ENCODE results near the gene ALDH1L1.
A peak's percentile ranks its signal among the peaks of the same experiment; 100 is the strongest.
"Not testable (repeated sequence)": the region's sequence is repeated elsewhere in the genome, so short reads cannot be mapped to it uniquely, and the experiment has no call there.

Gene ALDH1L1

GRCh38 chr3:126104028-126104635, 76.3 kb downstream of the ALDH1L1 start:
- DNase-seq, result no peak

DNA sequence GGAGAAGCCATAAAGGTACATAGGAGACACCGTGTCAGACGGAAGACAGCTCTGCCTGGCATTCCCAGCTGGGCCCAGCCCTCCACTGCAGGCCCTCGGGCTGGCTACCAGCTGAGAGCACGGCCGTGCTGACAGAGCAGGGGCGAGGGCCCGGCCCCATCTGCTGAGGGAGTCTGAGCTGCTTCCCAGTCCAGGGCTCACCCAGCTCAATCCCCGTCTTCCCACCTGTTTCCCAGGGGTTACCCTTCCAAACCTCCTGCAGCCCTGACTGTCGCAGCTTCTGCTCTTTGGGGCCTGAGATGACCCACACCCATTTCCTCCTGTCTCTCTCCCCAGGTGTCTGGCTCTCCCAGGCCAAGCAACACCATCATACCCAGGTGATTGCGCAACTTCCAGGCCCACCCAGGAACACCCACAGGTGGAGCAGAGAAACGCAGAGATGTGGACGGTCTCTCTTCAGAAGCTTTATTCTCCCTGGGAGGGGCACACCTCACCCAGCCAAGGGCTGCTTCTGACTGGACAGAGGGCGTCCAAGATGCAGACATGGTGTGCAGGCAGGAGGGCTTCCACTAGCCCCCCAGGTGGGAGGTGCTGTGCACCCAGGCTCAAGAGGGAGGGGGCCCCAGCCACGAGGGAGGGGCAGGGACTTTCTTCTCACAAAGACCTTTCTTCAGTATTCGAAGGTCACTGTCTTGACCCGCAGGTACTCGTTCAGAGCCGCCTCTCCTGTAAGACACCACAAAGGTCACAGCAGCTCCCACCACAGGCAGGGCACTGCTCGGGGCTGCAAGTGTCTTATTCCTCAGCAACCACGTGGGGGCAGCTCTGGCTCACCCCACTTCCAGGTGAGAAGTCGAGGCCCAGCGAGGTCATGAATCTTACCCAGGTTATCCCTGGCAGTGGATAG, 77.0 kb downstream of the ALDH1L1 start:
- no peak for DNase-seq

- DNase-seq, result no peak
Measured at GRCh38 chr3:126102530-126102951, 77.8 kb downstream of the ALDH1L1 start.

DNA sequence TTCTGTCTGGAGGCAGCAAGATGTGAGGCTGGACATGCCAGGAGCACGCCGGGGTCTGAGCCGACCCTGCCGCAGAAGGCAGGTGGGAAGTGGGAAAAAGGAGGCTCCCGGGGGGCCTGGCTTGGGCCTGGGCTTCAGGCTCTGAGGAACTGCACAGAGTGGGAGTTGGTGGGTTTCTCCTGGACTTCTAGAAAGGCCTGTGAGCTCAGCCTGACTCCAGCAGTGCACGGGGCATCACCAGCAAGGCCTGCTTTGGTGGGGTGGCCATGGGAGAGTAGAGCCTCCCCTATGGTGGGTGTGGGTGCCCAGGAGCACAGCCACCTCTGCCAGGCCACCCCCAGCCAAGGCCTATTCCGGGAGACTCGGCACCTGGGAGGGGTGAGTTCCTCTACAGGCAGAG, 78.4 kb downstream of the ALDH1L1 start:
- DNase-seq, result no peak

- no peak for DNase-seq
Measured at GRCh38 chr3:126101521-126101982, 78.8 kb downstream of the ALDH1L1 start.

DNA sequence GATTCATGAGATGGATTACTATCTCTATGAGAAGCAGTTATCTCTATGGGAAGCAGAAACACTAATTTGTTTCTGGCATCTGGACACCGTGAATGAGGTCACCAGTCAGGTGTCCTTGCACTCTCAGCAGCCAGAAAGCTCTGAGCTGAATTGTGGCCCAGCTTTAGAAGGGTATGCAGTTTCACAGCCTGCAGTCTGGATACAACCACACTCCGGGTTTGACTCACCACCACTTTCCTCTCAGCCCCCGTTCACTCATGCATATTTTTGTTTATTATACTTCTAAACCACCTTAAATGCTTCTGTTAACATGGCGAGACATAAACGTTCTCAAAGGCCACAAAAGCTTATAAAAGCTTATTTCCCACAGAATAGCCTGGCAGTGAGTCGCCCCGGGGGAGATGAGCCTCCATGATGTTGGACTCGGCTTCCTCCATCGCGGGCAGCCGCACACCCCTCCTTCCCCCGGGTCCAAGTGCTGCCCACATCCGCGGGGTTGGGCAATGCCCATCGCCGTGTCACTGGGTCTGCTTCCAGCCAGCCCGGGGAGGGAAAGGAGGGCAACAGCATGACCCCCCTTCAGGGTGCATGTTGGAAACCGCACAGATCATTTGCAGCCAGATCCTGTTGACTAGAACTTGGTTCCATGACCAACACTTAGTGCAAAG, 79.6 kb downstream of the ALDH1L1 start:
- DNase-seq, result no peak

DNA sequence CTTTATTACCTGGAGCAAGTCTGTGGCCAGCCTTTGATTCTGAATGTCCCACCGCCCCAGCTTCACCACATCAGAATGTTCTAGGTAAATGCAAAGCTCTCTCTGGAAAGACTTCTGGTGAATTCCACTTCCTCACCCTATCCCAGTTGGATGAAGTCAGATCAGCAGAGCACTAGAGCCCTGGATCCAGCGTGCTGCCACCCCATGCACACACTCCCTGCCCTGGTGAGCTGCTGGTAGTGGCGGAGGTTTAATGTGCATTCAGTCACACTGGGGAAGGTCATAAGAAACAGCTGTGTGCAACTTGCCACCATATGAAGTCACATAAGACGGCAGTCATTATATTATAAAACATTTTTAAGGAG, 80.1 kb downstream of the ALDH1L1 start:
- no peak for DNase-seq

DNA sequence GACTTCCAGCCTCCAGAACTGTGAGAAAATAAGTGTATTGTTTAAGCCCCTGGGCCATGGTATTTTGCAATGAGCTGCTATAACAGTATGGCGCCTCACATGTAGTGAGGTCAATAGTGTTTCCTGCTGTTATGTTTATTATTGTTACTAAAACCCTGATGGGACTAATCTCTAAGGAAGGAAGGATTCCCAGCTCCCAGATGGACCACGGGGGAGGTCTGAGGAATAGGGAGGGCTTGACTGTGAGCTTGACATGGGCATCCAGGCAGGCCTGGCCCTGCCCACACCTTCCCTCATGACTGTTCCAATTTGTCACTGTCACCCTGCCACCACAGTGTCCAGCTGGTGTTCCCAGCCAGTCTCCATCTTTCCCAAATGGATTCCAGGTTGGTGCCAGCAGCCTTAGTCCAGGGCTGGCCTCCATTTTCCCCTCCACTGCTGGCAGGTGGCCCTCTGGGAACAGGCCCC, 82.0 kb downstream of the ALDH1L1 start:
- DNase-seq, result no peak

GRCh38 chr3:126097801-126098200, 82.6 kb downstream of the ALDH1L1 start:
- DNase-seq, result no peak

- not testable (repeated sequence) for DNase-seq
Measured at GRCh38 chr3:126096274-126096673, 84.1 kb downstream of the ALDH1L1 start.

DNA sequence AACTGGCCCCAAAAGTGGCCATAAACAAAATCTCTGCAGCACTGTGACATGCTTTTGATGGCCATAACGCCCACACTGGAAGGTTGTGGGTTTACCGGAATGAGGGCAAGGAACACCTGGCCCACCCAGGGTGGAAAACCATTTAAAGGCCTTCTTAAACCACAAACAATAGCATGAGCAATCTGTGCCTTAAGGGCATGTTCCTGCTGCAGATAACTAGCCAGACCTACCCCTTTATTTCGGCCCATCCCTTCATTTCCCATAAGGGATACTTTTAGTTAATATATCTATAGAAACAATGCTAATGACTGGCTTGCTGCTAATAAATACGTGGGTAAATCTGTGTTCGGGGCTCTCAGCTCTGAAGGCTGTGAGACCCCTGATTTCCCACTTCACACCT, 88.3 kb downstream of the ALDH1L1 start:
- not testable (repeated sequence) for DNase-seq

- DNase-seq, result no peak
Measured at GRCh38 chr3:126087552-126088175, 92.7 kb downstream of the ALDH1L1 start.

- DNase-seq, result no peak
Measured at GRCh38 chr3:126085841-126086240, 94.5 kb downstream of the ALDH1L1 start.

GRCh38 chr3:126085276-126085675, 95.1 kb downstream of the ALDH1L1 start:
- no peak for DNase-seq

DNA sequence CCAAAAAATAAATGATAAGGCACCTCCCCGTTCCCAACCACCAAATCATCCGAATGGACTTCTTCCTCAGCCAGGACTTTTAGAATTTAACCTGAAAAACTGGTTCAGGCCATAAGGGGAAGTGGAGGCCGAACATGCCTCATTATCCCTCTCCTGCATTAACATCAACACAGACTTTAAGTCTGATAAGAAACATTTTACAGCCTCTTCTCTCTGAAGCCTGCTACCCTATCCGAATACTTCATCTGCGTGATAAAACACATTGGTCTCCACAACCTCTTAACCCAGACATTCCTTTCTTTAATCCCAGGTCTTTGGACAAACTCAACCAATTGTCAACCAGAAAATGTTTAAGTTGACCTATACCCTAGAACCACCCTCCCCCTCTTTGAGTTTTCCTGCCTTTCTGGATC, 95.6 kb downstream of the ALDH1L1 start:
- no peak for DNase-seq

DNA sequence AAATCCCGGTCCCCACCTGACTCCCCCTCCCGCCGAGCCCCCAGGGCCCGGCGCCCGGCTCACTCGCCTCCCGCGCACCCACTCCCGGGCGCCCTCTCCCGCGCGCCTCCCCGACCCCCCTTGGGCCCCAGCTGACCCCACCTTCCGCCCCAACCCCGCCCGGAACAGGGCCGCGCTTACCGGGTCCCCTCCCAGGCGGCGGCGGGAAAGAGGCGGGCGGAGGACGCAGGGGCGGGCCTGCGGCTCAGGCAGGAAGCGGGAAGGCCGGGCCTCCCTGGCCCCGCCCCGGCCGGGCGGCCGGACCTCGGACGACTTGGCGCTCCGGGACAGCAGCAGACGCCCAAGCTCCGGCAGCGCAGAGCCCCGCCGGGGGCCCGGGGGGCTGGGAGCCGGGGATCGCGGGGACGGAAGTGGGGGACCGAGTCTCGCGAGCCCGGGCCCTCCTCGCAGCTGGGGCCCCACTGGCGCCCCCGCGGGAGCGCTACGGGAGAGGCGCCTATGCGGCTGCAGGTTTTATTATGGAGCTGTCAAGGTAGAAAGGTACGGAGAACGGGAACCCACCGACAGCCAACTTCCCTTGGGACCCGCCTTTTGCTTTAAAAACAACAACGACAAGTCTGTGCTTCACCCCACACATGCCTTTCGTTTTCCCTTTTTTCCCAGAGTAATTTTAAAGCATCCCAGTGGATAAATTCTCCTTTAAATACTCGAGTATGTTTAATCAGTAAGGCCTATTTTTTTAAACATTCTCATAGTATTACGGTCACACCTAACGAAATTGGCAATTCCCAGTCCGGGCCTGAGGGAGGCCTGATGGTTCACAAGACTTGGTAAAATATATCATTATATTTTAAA, 96.2 kb downstream of the ALDH1L1 start, which contains the start of gene SLC41A3:
Gene SLC41A3 (minus strand): TSS at position 212 of the 855 bp plus-strand sequence. CDS start 15,905 bp downstream, outside the sequence.
- DNase-seq, result peak; percentile 92

GRCh38 chr3:126083511-126083912, 96.9 kb downstream of the ALDH1L1 start:
- peak; percentile 64 for DNase-seq

GRCh38 chr3:126083138-126083445, 97.3 kb downstream of the ALDH1L1 start:
- no peak for DNase-seq

- no peak for DNase-seq
Measured at GRCh38 chr3:126082362-126083137, 97.8 kb downstream of the ALDH1L1 start.

- DNase-seq, result peak; percentile 39
Measured at GRCh38 chr3:126081618-126082361, 98.6 kb downstream of the ALDH1L1 start.

- no peak for DNase-seq
Measured at GRCh38 chr3:126080970-126081369, 99.4 kb downstream of the ALDH1L1 start.
